ENCODE results near the gene BDP1. TPM values are rescaled to one million over a fixed set of nuclear protein-coding genes. Genes with fewer than 3 reads are reported as not detected.

BDP1 gene
- total and polyA plus RNA-seq, 2 experiments from 2014 or later = 14.3 to 14.5 TPM

- Histone ChIP-seq H3K4me3 (peak within 1 kb of the TSS; percentile 89), H3K9me2 (ENCODE audit: insufficient read depth) (no peaks in the 10 kb centered on the region), H3K27me3 (replicated peaks; ENCODE audit: insufficient read depth) (no peaks in the 10 kb centered on the region), H3K36me3 (ENCODE audit: low read depth) (no peaks in the 10 kb centered on the region), H3F3A (ENCODE audit: insufficient read depth) (no peaks in the 10 kb centered on the region), H3K4me2 (ENCODE audit: unreplicated experiment) (peak within 1 kb of the TSS; percentile 100), H4K20me1 (ENCODE audit: insufficient read depth) (no peaks in the 10 kb centered on the region), H3K27ac (peak within 1 kb of the TSS; percentile 53), H3K9ac (peak within 1 kb of the TSS; percentile 86), H3K4me1 (ENCODE audit: insufficient read depth) (no peaks in the 10 kb centered on the region; the same call in 1 of the 2 replicates), H2AFZ (peak within 1 kb of the TSS; percentile 98), H3K9me3 (ENCODE audit: low read depth) (no peaks in the 10 kb centered on the region), H3K79me2 (ENCODE audit: insufficient read depth) (peaks cover 41% of the 10 kb centered on the region)
- 1% methylated on average over 54 to 55 of the region's 56 CpGs for WGBS, 2 experiments (ENCODE audit: low coverage in 1 of 2, low lambda C conversion rate in 2 of 2, missing lambda C conversion rate in 2 of 2)
- in situ Hi-C loops (cut with MboI) = no loop called here
- peak; percentile 99 for DNase-seq
- TF ChIP-seq EZH2phosphoT487 (IDR thresholded peaks at IDR 0.05; ENCODE audit: insufficient read depth, low read depth) (no peak), EZH2 (IDR thresholded peaks at IDR 0.05; ENCODE audit: insufficient read depth, poor library complexity, severe bottlenecking) (no peak)
These were observed 131.7 kb downstream of the BDP1 start, which contains the start of gene MCCC2 for GRCh38 chr5:71586941-71587765. MCCC2 (plus strand) TSS chr5:71587340; CDS start chr5:71587426, 86 bp downstream.

DNA sequence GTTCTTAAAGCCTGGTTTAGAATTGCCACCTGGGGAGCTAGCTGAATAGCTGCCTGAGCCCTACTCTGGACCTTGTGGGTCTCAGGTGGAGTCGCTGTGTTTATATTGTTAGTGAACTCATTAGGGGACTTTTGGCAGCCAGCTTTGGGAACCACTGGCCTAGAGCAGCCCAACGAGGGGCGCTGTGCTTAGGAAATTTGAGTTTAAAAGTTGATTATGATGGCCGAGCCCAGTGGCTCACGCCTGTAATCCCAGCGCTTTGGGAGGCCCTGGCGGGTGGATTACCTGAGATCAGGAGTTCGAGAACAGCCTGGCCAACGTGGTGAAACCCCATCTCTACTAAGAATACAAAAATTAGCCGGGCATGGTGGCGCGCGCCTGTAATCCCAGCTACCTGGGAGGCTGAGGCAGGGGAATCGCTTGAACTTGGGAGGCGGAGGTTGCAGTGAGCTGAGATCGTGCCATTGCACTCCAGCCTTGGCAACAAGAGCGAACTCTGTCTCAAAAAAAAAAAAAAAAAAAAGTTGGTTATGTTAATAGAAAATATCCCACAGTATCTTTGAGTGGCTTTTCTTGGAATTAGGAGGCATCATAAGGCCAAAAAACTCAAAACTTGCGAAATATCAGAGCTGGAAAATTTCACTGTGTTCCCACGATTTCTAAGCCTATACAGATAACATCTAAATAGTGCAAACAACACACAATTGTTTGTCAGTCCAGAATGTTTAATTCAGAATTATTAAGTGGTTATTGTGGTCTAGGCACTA lies 132.5 kb downstream of the BDP1 start:
- Histone ChIP-seq H2AFZ (peak overlapping the region; percentile 98), H3K4me3 (peak overlapping the region; percentile 89), H3K27me3 (replicated peaks; ENCODE audit: insufficient read depth) (no peaks in the 10 kb centered on the region), H3K4me2 (ENCODE audit: unreplicated experiment) (peak overlapping the region; percentile 100), H4K20me1 (ENCODE audit: insufficient read depth) (no peaks in the 10 kb centered on the region), H3K9me3 (ENCODE audit: low read depth) (no peaks in the 10 kb centered on the region), H3K4me1 (ENCODE audit: insufficient read depth) (no peaks in the 10 kb centered on the region; the same call in 1 of the 2 replicates), H3K27ac (peak overlapping the region; percentile 53), H3K79me2 (ENCODE audit: insufficient read depth) (peaks cover 41% of the 10 kb centered on the region), H3K9me2 (ENCODE audit: insufficient read depth) (no peaks in the 10 kb centered on the region), H3K9ac (peak overlapping the region; percentile 86), H3K36me3 (ENCODE audit: low read depth) (no peaks in the 10 kb centered on the region), H3F3A (ENCODE audit: insufficient read depth) (no peaks in the 10 kb centered on the region)
- TF ChIP-seq EZH2phosphoT487 (IDR thresholded peaks at IDR 0.05; ENCODE audit: insufficient read depth, low read depth) = no peak
- no peak for TF ChIP-seq EZH2 (IDR thresholded peaks at IDR 0.05; ENCODE audit: insufficient read depth, poor library complexity, severe bottlenecking)
- no peak for DNase-seq
- in situ Hi-C loops (cut with MboI) = no loop called here
- WGBS, 2 experiments (ENCODE audit: low coverage in 1 of 2, low lambda C conversion rate in 2 of 2, missing lambda C conversion rate in 2 of 2) = 61 to 63% methylated on average over 19 of the region's 19 CpGs

GRCh38 chr5:71588533-71588885 lies 133.1 kb downstream of the BDP1 start:
- H3F3A ChIP-seq (ENCODE audit: insufficient read depth) = no peaks in the 10 kb centered on the region
- H4K20me1 ChIP-seq (ENCODE audit: insufficient read depth) = no peaks in the 10 kb centered on the region
- H3K27ac ChIP-seq = no peak overlapping the region
- H3K36me3 ChIP-seq (ENCODE audit: low read depth) = no peaks in the 10 kb centered on the region
- TF ChIP-seq EZH2 (IDR thresholded peaks at IDR 0.05; ENCODE audit: insufficient read depth, poor library complexity, severe bottlenecking) (no peak), EZH2phosphoT487 (IDR thresholded peaks at IDR 0.05; ENCODE audit: insufficient read depth, low read depth) (no peak)
- H3K4me2 ChIP-seq (ENCODE audit: unreplicated experiment) = peak overlapping the region; percentile 100
- H2AFZ ChIP-seq = no peak overlapping the region
- H3K27me3 ChIP-seq (replicated peaks; ENCODE audit: insufficient read depth) = no peaks in the 10 kb centered on the region
- no peak overlapping the region for H3K9ac ChIP-seq
- no peaks in the 10 kb centered on the region for H3K9me3 ChIP-seq (ENCODE audit: low read depth)
- no peak for DNase-seq
- 96 to 98% methylated on average over 2 of the region's 2 CpGs for WGBS, 2 experiments (ENCODE audit: low coverage in 1 of 2, low lambda C conversion rate in 2 of 2, missing lambda C conversion rate in 2 of 2)
- 0 out of 2 replicates have a peak overlapping the region, but pooled peaks have one; percentile 89 for H3K4me3 ChIP-seq
- in situ Hi-C loops (cut with MboI) = no loop called here
- H3K4me1 ChIP-seq (ENCODE audit: insufficient read depth) = no peaks in the 10 kb centered on the region; the same call in 1 of the 2 replicates
- H3K9me2 ChIP-seq (ENCODE audit: insufficient read depth) = no peaks in the 10 kb centered on the region
- H3K79me2 ChIP-seq (ENCODE audit: insufficient read depth) = peaks cover 41% of the 10 kb centered on the region

- Histone ChIP-seq H3K27ac (no peak overlapping the region), H4K20me1 (ENCODE audit: insufficient read depth) (no peaks in the 10 kb centered on the region), H3K27me3 (replicated peaks; ENCODE audit: insufficient read depth) (no peaks in the 10 kb centered on the region), H3K9ac (no peak overlapping the region), H3K4me3 (no peak overlapping the region), H3K9me2 (ENCODE audit: insufficient read depth) (no peaks in the 10 kb centered on the region), H3K4me1 (ENCODE audit: insufficient read depth) (no peaks in the 10 kb centered on the region; the same call in 1 of the 2 replicates), H3K79me2 (ENCODE audit: insufficient read depth) (peaks cover 41% of the 10 kb centered on the region), H3K9me3 (ENCODE audit: low read depth) (no peaks in the 10 kb centered on the region), H3F3A (ENCODE audit: insufficient read depth) (no peaks in the 10 kb centered on the region), H3K36me3 (ENCODE audit: low read depth) (no peaks in the 10 kb centered on the region), H2AFZ (no peak overlapping the region), H3K4me2 (ENCODE audit: unreplicated experiment) (no peak overlapping the region)
- WGBS, 2 experiments (ENCODE audit: low coverage in 1 of 2, low lambda C conversion rate in 2 of 2, missing lambda C conversion rate in 2 of 2) = 63 to 70% methylated on average over 2 of the region's 2 CpGs
- DNase-seq = no peak
- TF ChIP-seq EZH2 (IDR thresholded peaks at IDR 0.05; ENCODE audit: insufficient read depth, poor library complexity, severe bottlenecking) (no peak), EZH2phosphoT487 (IDR thresholded peaks at IDR 0.05; ENCODE audit: insufficient read depth, low read depth) (no peak)
- in situ Hi-C loops (cut with MboI) = no loop called here
These were observed 134.5 kb downstream of the BDP1 start for GRCh38 chr5:71589903-71590302.

All from GM23248 (cell line).